BLaER1 (cell line): ENCODE data around the gene RAD51.

Source experiments
- H3K27ac ChIP-seq: shearing (Covaris generic); formaldehyde crosslinking; 2 replicates; pipeline ENCODE4 v1.8.1; 2022
- H3K27me3 ChIP-seq: shearing (Covaris generic); formaldehyde crosslinking; 2 replicates; pipeline ENCODE4 v1.8.1; 2022
- H3K36me3 ChIP-seq: shearing (Covaris generic); formaldehyde crosslinking; 2 replicates; pipeline ENCODE4 v1.8.1; 2022
- H3K4me1 ChIP-seq: shearing (Covaris generic); formaldehyde crosslinking; 2 replicates; pipeline ENCODE4 v1.8.1; 2022
- H3K4me2 ChIP-seq: shearing (Covaris generic); formaldehyde crosslinking; 2 replicates; pipeline ENCODE4 v1.8.1; 2022
- H3K4me3 ChIP-seq: shearing (Covaris generic); formaldehyde crosslinking; 2 replicates; pipeline ENCODE4 v1.8.1; 2022
- H3K9ac ChIP-seq: shearing (Covaris generic); formaldehyde crosslinking; 2 replicates; pipeline ENCODE4 v1.8.1; 2022
- H3K9me3 ChIP-seq: shearing (Covaris generic); formaldehyde crosslinking; 2 replicates; pipeline ENCODE4 v1.8.1; 2022
- H4K20me1 ChIP-seq: shearing (Covaris generic); formaldehyde crosslinking; 2 replicates; pipeline ENCODE4 v1.8.1; 2022
- Cebpa-rat ChIP-seq: shearing (Covaris generic); IDR thresholded peaks from 2 replicates; pipeline ENCODE4 v1.8.1; 2022

The RAD51 gene

GRCh38 chr15:40716165-40716564 lies 21.2 kb downstream of the RAD51 start:
- Histone ChIP-seq H4K20me1 (no peaks in the 10 kb centered on the region), H3K27me3 (no peaks in the 10 kb centered on the region), H3K9me3 (no peaks in the 10 kb centered on the region), H3K4me1 (peaks cover 6% of the 10 kb centered on the region; the same call in 1 of the 2 replicates), H3K36me3 (peaks cover 99% of the 10 kb centered on the region), H3K9ac (no peak overlapping the region), H3K4me3 (no peak overlapping the region), H3K4me2 (no peak overlapping the region), H3K27ac (no peak overlapping the region)
- TF ChIP-seq Cebpa-rat: no peak

GRCh38 chr15:40721701-40722100 lies 26.7 kb downstream of the RAD51 start:
- H3K9me3 ChIP-seq: no peaks in the 10 kb centered on the region
- no peak overlapping the region for H3K4me3 ChIP-seq
- no peak overlapping the region for H3K9ac ChIP-seq
- no peaks in the 10 kb centered on the region for H3K4me1 ChIP-seq
- peaks cover 76% of the 10 kb centered on the region for H3K36me3 ChIP-seq
- H3K27ac ChIP-seq: no peak overlapping the region
- H3K4me2 ChIP-seq: no peak overlapping the region
- no peaks in the 10 kb centered on the region for H3K27me3 ChIP-seq
- TF ChIP-seq Cebpa-rat: no peak
- no peaks in the 10 kb centered on the region for H4K20me1 ChIP-seq

- Histone ChIP-seq H3K27ac (no peak overlapping the region), H3K36me3 (peaks cover 74% of the 10 kb centered on the region)
- TF ChIP-seq Cebpa-rat: no peak
Measured at GRCh38 chr15:40722354-40722753, 27.4 kb downstream of the RAD51 start.

GRCh38 chr15:40722934-40723333 lies 28.0 kb downstream of the RAD51 start:
- no peak overlapping the region for H3K27ac ChIP-seq
- TF ChIP-seq Cebpa-rat: no peak
- no peaks in the 10 kb centered on the region for H3K27me3 ChIP-seq
- no peak overlapping the region for H3K9ac ChIP-seq
- no peaks in the 10 kb centered on the region for H3K9me3 ChIP-seq
- H3K4me2 ChIP-seq: no peak overlapping the region
- H3K36me3 ChIP-seq: peaks cover 74% of the 10 kb centered on the region
- H3K4me3 ChIP-seq: no peak overlapping the region
- H4K20me1 ChIP-seq: no peaks in the 10 kb centered on the region
- no peaks in the 10 kb centered on the region for H3K4me1 ChIP-seq

More at GRCh38 chr15:40722354-40722753, 27.4 kb downstream of the RAD51 start:
- no peak overlapping the region for H3K9ac ChIP-seq
- H3K4me2 ChIP-seq: no peak overlapping the region
- H3K9me3 ChIP-seq: no peaks in the 10 kb centered on the region
- no peaks in the 10 kb centered on the region for H3K27me3 ChIP-seq
- no peak overlapping the region for H3K4me3 ChIP-seq
- H4K20me1 ChIP-seq: no peaks in the 10 kb centered on the region
- no peaks in the 10 kb centered on the region for H3K4me1 ChIP-seq

GRCh38 chr15:40723919-40724318 lies 28.9 kb downstream of the RAD51 start:
- H3K36me3 ChIP-seq: peaks cover 74% of the 10 kb centered on the region
- no peaks in the 10 kb centered on the region for H3K27me3 ChIP-seq
- no peaks in the 10 kb centered on the region for H3K4me1 ChIP-seq
- no peaks in the 10 kb centered on the region for H3K9me3 ChIP-seq
- no peak overlapping the region for H3K4me3 ChIP-seq
- no peak overlapping the region for H3K4me2 ChIP-seq
- H3K9ac ChIP-seq: no peak overlapping the region
- TF ChIP-seq Cebpa-rat: no peak
- no peak overlapping the region for H3K27ac ChIP-seq
- no peaks in the 10 kb centered on the region for H4K20me1 ChIP-seq

GRCh38 chr15:40731034-40731433 lies 36.1 kb downstream of the RAD51 start:
- H3K27ac ChIP-seq: no peak overlapping the region
- peaks cover 90% of the 10 kb centered on the region for H3K36me3 ChIP-seq
- no peaks in the 10 kb centered on the region for H3K9me3 ChIP-seq
- H3K4me1 ChIP-seq: peaks cover 9% of the 10 kb centered on the region
- H4K20me1 ChIP-seq: no peaks in the 10 kb centered on the region
- TF ChIP-seq Cebpa-rat: no peak
- no peak overlapping the region for H3K4me2 ChIP-seq
- no peak overlapping the region for H3K4me3 ChIP-seq
- H3K27me3 ChIP-seq: no peaks in the 10 kb centered on the region
- H3K9ac ChIP-seq: no peak overlapping the region

GRCh38 chr15:40736575-40736974 lies 41.6 kb downstream of the RAD51 start:
- Histone ChIP-seq H3K4me3 (no peak overlapping the region), H3K36me3 (peaks cover 100% of the 10 kb centered on the region), H3K27ac (no peak overlapping the region), H3K4me1 (peaks cover 17% of the 10 kb centered on the region), H3K9me3 (no peaks in the 10 kb centered on the region), H3K27me3 (no peaks in the 10 kb centered on the region), H4K20me1 (no peaks in the 10 kb centered on the region), H3K9ac (no peak overlapping the region), H3K4me2 (peak overlapping the region; percentile 32; the same call in 1 of the 2 replicates)
- TF ChIP-seq Cebpa-rat: no peak

- H3K36me3 ChIP-seq: peaks cover 100% of the 10 kb centered on the region
- H3K4me3 ChIP-seq: no peak overlapping the region
- no peaks in the 10 kb centered on the region for H4K20me1 ChIP-seq
- no peak for TF ChIP-seq Cebpa-rat
- no peaks in the 10 kb centered on the region for H3K27me3 ChIP-seq
- no peaks in the 10 kb centered on the region for H3K9me3 ChIP-seq
- H3K4me1 ChIP-seq: peaks cover 17% of the 10 kb centered on the region
- H3K27ac ChIP-seq: no peak overlapping the region
- no peak overlapping the region for H3K9ac ChIP-seq
- no peak overlapping the region for H3K4me2 ChIP-seq
Measured at GRCh38 chr15:40737048-40737447, 42.1 kb downstream of the RAD51 start.

- H3K9ac ChIP-seq: no peak overlapping the region
- H4K20me1 ChIP-seq: peaks cover 5% of the 10 kb centered on the region; the same call in 1 of the 2 replicates
- H3K4me2 ChIP-seq: no peak overlapping the region
- no peak for TF ChIP-seq Cebpa-rat
- no peak overlapping the region for H3K4me3 ChIP-seq
- H3K27ac ChIP-seq: no peak overlapping the region
- peaks cover 98% of the 10 kb centered on the region for H3K36me3 ChIP-seq
- H3K27me3 ChIP-seq: no peaks in the 10 kb centered on the region
- no peaks in the 10 kb centered on the region for H3K9me3 ChIP-seq
- H3K4me1 ChIP-seq: peaks cover 28% of the 10 kb centered on the region
Measured at GRCh38 chr15:40739047-40739446, 44.1 kb downstream of the RAD51 start.

GRCh38 chr15:40739854-40740253 lies 44.9 kb downstream of the RAD51 start:
- Histone ChIP-seq H4K20me1 (peaks cover 13% of the 10 kb centered on the region), H3K4me1 (peaks cover 36% of the 10 kb centered on the region), H3K4me3 (no peak overlapping the region), H3K9me3 (no peaks in the 10 kb centered on the region), H3K27me3 (no peaks in the 10 kb centered on the region), H3K27ac (no peak overlapping the region), H3K9ac (no peak overlapping the region), H3K4me2 (no peak overlapping the region), H3K36me3 (peaks cover 96% of the 10 kb centered on the region)
- TF ChIP-seq Cebpa-rat: no peak

- Histone ChIP-seq H3K4me1 (peaks cover 35% of the 10 kb centered on the region), H3K36me3 (peaks cover 90% of the 10 kb centered on the region), H3K9ac (peak overlapping the region; percentile 3; the same call in 1 of the 2 replicates), H3K27ac (0 out of 2 replicates have a peak overlapping the region, but pooled peaks have one; percentile 8), H3K4me2 (peak overlapping the region; percentile 48), H3K27me3 (no peaks in the 10 kb centered on the region), H4K20me1 (peaks cover 42% of the 10 kb centered on the region), H3K9me3 (no peaks in the 10 kb centered on the region), H3K4me3 (no peak overlapping the region)
- no peak for TF ChIP-seq Cebpa-rat
Measured at GRCh38 chr15:40743485-40743901, 48.5 kb downstream of the RAD51 start.
